Measurements from ENCODE around the gene CSMD2. TPM values are rescaled to one million over a fixed set of nuclear protein-coding genes. Genes with fewer than 3 reads are reported as not detected.

Gene CSMD2
- total RNA-seq, 1 donor from 2014 or later = 0.08 TPM

DNA sequence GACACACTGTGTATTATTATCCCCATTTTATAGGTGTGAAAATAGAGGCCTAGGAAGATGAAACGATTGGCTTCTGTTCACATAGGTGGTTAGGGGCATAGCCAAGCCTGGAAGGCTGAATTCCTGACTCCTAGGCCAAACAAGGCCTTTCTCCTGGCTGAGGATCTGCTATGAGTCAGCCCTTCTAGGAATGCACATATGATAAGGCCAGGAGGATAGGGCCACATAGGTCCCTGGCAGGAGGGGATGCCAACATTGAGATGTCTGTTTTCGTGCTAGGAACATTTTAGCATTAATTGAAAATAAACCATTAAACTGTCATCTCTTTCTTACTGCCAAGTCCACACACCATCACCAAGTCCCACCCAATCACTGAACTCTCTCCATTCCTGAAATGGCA lies 9.2 kb downstream of the CSMD2 start:
- ATAC-seq = no peak

- no peak for ATAC-seq
These were observed 11.8 kb downstream of the CSMD2 start for GRCh38 chr1:34153246-34153645.

- no peak for ATAC-seq
These were observed 15.5 kb downstream of the CSMD2 start for GRCh38 chr1:34149501-34149900.

DNA sequence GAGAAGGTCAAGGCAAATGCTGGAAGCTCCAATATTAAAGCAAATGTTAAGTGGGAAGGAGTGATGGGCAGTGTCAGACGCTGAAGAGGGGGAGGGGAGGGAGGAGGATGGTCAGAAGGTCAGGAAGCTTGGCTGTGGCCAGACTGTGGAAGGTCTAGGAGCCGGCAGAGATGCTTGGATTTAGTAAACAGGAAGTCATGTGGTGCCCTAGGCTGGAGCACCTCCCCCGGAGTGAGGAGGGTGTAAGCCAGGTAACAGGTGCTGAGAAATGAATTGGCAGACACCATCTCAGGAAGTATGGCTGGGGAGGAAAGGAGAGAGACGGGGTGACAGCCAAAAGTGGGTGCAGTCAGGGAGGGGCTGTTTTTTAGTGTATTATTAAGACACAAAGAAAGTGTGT lies 17.7 kb downstream of the CSMD2 start:
- ATAC-seq = no peak

- ATAC-seq = no peak
These were observed 20.3 kb downstream of the CSMD2 start for GRCh38 chr1:34144766-34145165.

DNA sequence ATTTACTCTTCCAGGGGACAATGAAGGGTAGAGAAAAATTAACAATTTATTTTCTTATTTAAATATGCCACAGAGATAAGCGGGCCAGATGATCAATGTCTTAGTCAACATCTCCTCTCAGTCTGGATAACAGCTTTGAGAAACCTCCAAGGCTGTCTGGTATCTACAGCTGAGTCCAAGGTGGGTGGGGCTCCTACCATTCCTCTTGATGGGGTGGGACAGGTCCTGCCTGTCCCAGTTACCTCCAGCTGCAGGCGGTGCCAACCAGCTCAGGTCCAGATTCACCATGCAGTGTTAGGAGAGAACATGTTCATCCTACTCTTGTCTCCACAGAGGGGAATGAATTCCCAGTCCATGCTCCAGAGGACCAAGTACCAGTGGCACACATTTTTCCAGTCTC lies 21.1 kb downstream of the CSMD2 start:
- ATAC-seq = no peak

DNA sequence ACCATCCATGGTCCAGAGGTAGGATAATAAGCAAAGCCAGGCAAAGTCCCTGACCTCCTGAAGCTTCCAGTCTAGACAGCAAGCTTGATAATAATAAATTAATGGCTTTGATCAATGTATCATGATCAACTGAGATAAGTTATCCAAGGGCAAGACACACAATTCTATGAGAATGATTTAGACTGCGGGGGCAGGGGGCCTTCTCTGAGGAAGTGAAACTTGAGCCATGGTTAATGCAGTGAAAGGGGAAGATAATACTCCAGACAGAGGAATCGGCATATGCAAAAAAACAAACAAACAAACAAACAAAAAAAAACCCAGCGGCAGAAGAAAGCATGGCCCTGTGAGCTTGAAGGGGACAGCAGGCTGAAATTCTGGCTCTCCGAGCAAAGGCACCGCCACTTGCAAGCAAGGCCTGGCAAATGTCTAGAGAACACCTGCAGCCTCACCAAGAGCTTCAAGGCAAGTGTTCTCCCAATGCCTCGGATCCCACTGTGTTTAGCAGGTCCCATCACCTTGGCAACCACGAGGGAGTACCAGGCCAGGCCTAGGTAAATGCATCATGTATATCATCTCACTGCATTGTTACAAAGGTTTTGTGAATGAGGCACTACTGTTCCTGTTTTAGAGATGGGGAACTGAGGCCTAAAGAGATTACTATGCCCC lies 24.9 kb downstream of the CSMD2 start:
- no peak for ATAC-seq

- no peak for ATAC-seq
These were observed 27.6 kb downstream of the CSMD2 start for GRCh38 chr1:34137411-34137810.

DNA sequence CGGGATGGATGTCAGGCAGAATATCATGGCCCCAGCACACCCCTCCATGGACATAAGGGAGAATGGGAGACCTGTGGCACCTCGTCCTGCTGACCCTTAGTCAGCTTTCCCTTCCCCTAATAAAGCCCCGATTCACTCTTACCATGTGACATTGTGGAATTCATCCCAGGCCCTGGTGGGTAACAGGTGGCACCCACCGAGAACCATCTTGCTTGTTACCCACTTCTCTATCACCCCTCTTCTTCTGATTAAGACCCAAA lies 32.9 kb downstream of the CSMD2 start:
- no peak for ATAC-seq

DNA sequence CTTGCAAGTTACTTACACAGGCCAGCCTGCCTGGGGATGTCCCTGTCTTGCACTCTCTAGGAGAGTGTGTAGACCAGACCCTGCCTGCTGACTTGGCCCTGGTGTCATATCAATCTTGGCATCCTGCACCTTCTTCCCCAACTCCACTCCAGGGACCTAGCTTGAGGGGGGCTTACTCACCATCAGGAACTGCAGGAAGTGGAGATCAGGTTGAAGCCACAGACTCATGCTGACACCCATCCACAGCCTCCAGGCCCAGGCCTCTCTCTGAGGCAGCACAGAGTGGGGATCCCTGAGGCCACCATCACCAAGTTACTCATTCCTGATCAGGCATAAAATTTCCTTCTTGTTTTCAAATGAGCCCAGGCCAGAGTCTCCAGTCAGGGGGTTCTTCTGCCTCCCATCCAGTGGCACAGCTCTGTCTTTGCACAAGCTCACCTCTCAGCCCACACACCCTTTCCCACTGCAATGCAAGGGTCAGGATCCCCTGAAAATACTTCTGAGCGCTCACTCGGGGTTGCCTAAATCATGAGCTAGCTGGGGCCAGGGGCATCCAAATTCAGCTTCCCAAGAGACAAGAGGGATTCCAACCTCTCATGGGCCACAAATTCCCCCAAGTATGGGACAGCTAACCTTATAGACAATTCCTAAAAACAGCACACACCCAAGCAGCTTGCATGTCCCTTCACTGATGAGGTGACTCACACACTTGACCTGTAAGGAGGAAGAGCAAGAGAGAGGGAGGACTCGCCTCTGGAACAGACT lies 33.5 kb downstream of the CSMD2 start:
- no peak for ATAC-seq

GRCh38 chr1:34130306-34130705 lies 34.7 kb downstream of the CSMD2 start:
- no peak for ATAC-seq

GRCh38 chr1:34129630-34130029 lies 35.4 kb downstream of the CSMD2 start:
- ATAC-seq = no peak

- no peak for ATAC-seq
These were observed 36.7 kb downstream of the CSMD2 start for GRCh38 chr1:34128186-34128889.

DNA sequence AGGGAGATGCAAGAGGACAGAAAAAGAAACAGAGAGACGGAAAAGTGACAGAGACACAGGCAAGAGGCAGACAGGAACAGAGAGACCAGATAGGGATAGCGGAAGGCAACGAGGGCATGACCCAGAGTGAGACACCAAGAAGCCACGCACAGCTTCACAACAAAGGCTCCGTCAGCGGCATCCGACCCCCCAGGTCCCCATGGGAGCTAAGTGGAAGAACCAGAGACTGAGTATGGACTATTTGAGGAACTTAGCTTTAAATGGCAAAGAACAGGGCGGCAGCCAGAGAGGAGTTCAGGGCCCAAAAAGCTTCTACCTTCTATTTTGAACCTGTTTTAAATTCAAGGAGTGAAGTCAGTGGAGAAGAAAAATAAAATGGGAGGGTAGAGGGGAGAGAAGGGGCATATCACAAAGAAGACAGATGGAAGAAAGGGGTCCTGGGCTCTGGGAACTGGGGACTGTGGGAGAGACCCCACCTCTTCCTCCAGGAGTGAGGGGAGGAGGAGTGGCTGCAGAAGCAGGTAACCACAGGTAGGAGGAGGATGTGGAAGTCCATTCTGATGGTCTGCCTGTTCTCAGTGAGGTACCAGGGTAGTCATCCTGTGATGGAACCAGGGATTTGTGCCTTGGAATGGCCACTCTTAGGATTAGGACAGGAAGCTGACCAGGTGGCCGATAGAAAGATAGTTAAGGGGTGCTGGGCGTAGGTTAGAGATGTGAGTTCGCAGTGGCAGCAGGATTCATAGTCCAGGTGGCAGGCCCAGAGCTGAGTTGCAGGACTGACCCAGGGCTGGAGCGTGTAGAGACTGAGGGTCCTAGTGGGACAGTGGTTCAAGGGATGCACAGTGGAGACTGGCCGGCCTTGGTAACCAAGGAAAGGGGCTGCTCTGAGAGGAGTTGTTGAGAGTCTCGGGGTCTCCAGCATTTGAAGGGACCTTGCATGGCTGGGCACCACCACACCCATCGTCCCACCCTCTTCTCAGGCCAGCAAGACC lies 37.7 kb downstream of the CSMD2 start:
- ATAC-seq = no peak

- no peak for ATAC-seq
These were observed 38.5 kb downstream of the CSMD2 start for GRCh38 chr1:34126486-34126885.

DNA sequence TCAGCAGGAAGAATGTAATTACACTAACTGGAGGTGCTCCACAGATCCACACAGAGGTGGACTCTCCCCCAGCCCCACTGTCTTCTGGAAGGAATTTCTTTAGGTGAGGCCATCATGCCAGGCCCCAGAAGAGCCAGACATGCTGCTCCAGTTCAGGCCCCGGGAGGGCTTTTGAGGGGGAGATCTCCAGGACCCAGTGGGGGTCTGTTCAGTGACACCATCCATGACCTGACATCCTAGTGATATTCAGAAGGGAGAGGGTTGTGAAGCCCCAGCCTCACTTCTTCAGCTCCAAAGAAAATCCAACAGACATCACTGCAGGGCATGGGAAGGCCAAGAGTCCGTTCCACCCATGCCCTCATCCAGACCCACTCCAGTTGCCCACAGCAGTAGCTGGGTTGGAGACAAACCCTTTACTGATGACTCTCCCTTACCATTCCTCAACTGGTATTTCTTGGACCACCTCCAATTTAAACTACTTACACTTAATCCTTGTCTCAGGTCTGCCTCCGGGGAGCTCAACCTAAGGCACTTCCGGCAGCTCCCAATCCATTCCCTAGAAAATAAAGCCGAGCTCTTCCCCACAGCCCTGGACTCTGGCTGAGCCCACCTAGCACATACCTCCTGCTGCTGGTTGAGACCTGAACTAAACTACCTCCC lies 39.2 kb downstream of the CSMD2 start:
- ATAC-seq = no peak

GRCh38 chr1:34122080-34122932 lies 42.7 kb downstream of the CSMD2 start:
- no peak for ATAC-seq

DNA sequence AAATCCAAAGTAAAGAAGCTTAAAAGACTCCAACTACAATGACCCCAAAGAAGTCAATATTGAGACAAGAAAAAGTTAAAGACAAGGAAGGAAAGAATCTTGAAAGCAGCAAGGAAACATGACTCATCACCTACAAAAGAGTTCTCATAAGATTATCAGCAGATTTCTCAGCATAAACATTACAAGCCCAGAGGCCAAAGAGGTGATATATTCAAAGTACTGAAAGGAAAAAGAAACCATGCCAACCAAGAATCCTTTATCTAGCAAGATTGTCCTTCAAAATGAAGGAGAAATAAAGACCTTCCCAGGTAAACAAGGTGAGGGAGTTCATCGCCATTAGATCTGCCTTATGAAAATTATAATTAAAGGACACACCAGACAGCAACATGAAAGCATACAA lies 49.8 kb downstream of the CSMD2 start:
- ATAC-seq = no peak

GRCh38 chr1:34113887-34114286 lies 51.1 kb downstream of the CSMD2 start:
- no peak for ATAC-seq

DNA sequence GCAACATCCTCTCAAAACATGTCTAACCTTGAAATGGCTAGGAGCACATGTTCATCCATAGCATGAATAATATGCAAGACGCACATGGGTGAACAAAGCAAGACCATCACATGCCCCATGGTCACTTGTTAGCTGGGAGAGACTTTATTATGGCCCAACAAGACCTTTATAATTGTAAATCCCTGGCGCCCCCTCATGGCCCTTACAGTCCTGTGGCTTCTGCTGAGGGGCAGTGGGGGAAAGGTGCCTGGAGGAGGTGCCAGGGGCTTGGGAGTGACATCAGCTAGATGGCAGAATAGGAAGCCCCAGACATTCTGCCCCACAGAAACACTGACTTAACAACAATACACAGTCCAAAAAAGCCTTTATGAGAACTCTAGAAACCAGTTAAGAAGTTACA lies 51.7 kb downstream of the CSMD2 start:
- no peak for ATAC-seq

DNA sequence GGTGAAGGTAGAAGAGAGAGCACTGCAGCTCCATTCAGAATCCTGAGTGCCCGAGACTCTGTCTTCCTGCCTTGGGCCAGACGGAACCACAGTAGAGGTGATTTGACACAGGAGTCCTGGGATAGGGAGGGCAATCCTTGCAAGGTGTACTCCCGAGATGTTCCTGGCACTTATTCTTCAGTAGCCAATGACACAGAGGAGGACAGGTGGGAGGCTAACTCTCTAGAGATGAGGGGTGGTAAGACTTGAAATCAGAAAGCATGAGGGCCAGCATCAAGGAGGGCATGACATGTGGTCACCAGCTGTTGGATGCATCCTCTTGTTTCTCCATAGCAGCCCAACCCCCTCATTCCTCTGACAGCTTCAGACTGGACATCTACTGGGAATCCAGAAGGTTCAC lies 56.3 kb downstream of the CSMD2 start:
- ATAC-seq = no peak
